Activated CD4-positive, alpha-beta memory T cell treated with anti-CD3 and anti-CD28 coated beads, Interleukin-2, amount 10 ng/mL, durations not matched to agents 7 days and 5 days (primary cell): ENCODE results near the gene NPAS3. TPM values are rescaled to one million over a fixed set of nuclear protein-coding genes. Genes with fewer than 3 reads are reported as not detected.

Source experiments
- CTCF ChIA-PET: fragments of 350-600 bp; sonication (Branson Sonifier 250); formaldehyde crosslinking; loops from one replicate; lab custom pipeline; 2021; ENCODE audit warnings: antibody characterized with exemption, inconsistent platforms; lab: Charles Lee
- POLR2A ChIA-PET: fragments of 350-600 bp; sonication (Branson Sonifier 250); formaldehyde crosslinking; loops from one replicate; lab custom pipeline; 2021; ENCODE audit warnings: antibody characterized with exemption; lab: Charles Lee
- DNase-seq: peaks from one replicate; pipeline ENCODE4 v3.0.0-alpha.2; 2020
- H3K27ac Mint-ChIP-seq: one replicate; pipeline ENCODE4 v1.8.0; 2021; ENCODE audit warnings: mild to moderate bottlenecking, mixed read lengths
- H3K27me3 Mint-ChIP-seq: one replicate; pipeline ENCODE4 v1.8.0; 2021; ENCODE audit warnings: mixed read lengths
- H3K36me3 Mint-ChIP-seq: one replicate; pipeline ENCODE4 v1.8.0; 2021; ENCODE audit warnings: low read depth, mixed read lengths
- H3K4me1 Mint-ChIP-seq: one replicate; pipeline ENCODE4 v1.8.0; 2021; ENCODE audit warnings: mixed read lengths
- H3K4me3 Mint-ChIP-seq: one replicate; pipeline ENCODE4 v1.8.0; 2021; ENCODE audit warnings: mild to moderate bottlenecking, mixed read lengths
- H3K9me3 Mint-ChIP-seq: one replicate; pipeline ENCODE4 v1.8.0; 2021; ENCODE audit warnings: mixed read lengths
- total RNA-seq, 2 experiments: library from RNA; stranded (reverse); gene quantifications; one replicate each; pipeline ENCODE4 v1.2.3, GENCODE V29; 2021

The NPAS3 gene
- total RNA-seq, 2 experiments from 2014 or later = not detected

- POLR2A ChIA-PET = no interaction called here
- peaks cover 9% of the 10 kb centered on the region for H3K27me3 Mint-ChIP-seq
- H3K9me3 Mint-ChIP-seq = no peaks in the 10 kb centered on the region
- H3K36me3 Mint-ChIP-seq = no peaks in the 10 kb centered on the region
- no peak for DNase-seq
- no peaks in the 10 kb centered on the region for H3K4me1 Mint-ChIP-seq
- no peak overlapping the region for H3K4me3 Mint-ChIP-seq
- CTCF ChIA-PET = no interaction called here
- H3K27ac Mint-ChIP-seq = no peak overlapping the region
Observed at GRCh38 chr14:33809396-33809981, 870.8 kb downstream of the NPAS3 start.

- Mint-ChIP-seq H3K27ac (no peak overlapping the region), H3K9me3 (no peaks in the 10 kb centered on the region), H3K36me3 (no peaks in the 10 kb centered on the region), H3K4me1 (no peaks in the 10 kb centered on the region), H3K4me3 (no peak overlapping the region), H3K27me3 (peaks cover 9% of the 10 kb centered on the region)
- ChIA-PET POLR2A (no interaction called here), CTCF (interaction anchor here (1.1 kb wide), 1 partner anchor 17 kb away, joined by 4 read pairs; no protein-coding TSS in a partner anchor)
- no peak for DNase-seq
Observed at GRCh38 chr14:33810308-33810707, 871.6 kb downstream of the NPAS3 start.

GRCh38 chr14:33811721-33812120, 873.0 kb downstream of the NPAS3 start:
- ChIA-PET CTCF (no interaction called here), POLR2A (no interaction called here)
- H3K4me3 Mint-ChIP-seq = no peak overlapping the region
- no peak for DNase-seq
- H3K36me3 Mint-ChIP-seq = no peaks in the 10 kb centered on the region
- H3K9me3 Mint-ChIP-seq = no peaks in the 10 kb centered on the region
- H3K27me3 Mint-ChIP-seq = peaks cover 15% of the 10 kb centered on the region
- no peak overlapping the region for H3K27ac Mint-ChIP-seq
- H3K4me1 Mint-ChIP-seq = no peaks in the 10 kb centered on the region

DNA sequence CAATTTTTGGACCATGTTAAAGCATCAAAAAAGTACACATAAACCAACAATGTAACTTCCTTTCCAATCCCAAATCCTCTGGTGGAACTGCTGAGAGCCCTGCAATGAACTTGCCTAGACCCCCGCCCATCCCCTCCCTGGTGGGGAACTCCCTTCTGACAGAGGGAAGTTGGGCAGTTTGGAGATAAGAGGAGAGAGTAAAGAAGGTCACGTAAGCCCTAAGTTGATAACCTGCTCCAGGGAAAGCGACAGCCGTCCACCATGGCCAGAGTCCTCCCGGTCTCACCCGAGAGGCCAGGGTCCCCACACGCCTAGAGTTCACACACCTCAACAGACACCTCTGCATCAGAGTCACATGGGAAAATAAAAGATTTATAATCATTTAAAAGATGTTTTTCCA, 873.5 kb downstream of the NPAS3 start:
- H3K9me3 Mint-ChIP-seq = no peaks in the 10 kb centered on the region
- H3K4me1 Mint-ChIP-seq = no peaks in the 10 kb centered on the region
- DNase-seq = no peak
- H3K36me3 Mint-ChIP-seq = no peaks in the 10 kb centered on the region
- H3K27me3 Mint-ChIP-seq = peaks cover 20% of the 10 kb centered on the region
- no peak overlapping the region for H3K4me3 Mint-ChIP-seq
- H3K27ac Mint-ChIP-seq = no peak overlapping the region
- POLR2A ChIA-PET = no interaction called here
- CTCF ChIA-PET = interaction anchor here (1.0 kb wide), 1 partner anchor 20 kb away, joined by 3 read pairs; no protein-coding TSS in a partner anchor

DNA sequence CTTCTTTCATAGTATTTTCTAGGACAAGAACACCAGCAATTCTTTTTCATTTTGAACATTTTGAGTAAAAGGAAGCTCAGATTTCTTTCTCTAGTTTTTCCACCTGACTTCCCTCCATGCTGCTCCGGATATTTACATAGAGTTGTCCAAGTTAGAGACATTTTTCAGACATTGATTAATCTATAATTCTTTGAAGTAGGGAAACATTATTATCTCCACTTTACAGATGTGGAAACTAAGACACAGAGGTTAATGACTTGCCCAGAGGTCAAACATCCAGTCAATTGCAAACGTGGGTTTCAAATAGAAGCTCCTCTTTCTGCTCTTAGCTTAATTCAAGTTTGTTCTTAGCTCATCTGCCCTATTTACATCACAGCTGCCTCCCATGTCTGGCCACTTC, 873.9 kb downstream of the NPAS3 start:
- no peak overlapping the region for H3K27ac Mint-ChIP-seq
- POLR2A ChIA-PET = no interaction called here
- CTCF ChIA-PET = interaction anchor here (1.0 kb wide), 1 partner anchor 20 kb away, joined by 3 read pairs; no protein-coding TSS in a partner anchor

DNA sequence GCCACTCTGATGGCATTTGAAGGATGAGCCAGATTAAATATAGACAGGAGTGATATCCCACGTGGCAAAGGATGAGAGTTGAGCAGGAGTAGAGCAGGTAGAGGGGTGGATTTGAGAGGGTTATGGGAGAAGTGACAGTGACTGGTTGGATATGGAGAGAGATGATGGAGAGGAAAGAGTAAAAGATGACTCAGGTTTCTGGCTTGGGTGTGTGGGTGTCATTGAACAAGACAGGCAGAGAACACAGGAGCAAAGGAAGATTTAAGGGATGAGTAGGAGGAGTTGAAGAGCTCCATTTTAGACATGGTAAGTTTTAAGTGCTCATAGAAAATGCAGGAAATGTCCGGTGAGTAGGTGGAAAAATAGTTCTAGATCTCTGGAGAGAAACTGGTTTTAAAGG, 875.3 kb downstream of the NPAS3 start:
- Mint-ChIP-seq H3K27me3 (peaks cover 23% of the 10 kb centered on the region), H3K27ac (no peak overlapping the region), H3K4me3 (no peak overlapping the region), H3K36me3 (no peaks in the 10 kb centered on the region), H3K9me3 (no peaks in the 10 kb centered on the region), H3K4me1 (no peaks in the 10 kb centered on the region)
- CTCF ChIA-PET = no interaction called here
- no peak for DNase-seq
- POLR2A ChIA-PET = no interaction called here

More for the DNA sequence above, 873.9 kb downstream of the NPAS3 start:
- Mint-ChIP-seq H3K9me3 (no peaks in the 10 kb centered on the region), H3K4me1 (no peaks in the 10 kb centered on the region), H3K4me3 (no peak overlapping the region), H3K36me3 (no peaks in the 10 kb centered on the region), H3K27me3 (peaks cover 23% of the 10 kb centered on the region)
- no peak for DNase-seq

- no peak overlapping the region for H3K4me3 Mint-ChIP-seq
- H3K36me3 Mint-ChIP-seq = no peaks in the 10 kb centered on the region
- no peaks in the 10 kb centered on the region for H3K9me3 Mint-ChIP-seq
- ChIA-PET POLR2A (no interaction called here), CTCF (interaction anchor here (2.9 kb wide), 1 partner anchor 264 kb away, joined by 13 read pairs; no protein-coding TSS in a partner anchor)
- H3K27ac Mint-ChIP-seq = no peak overlapping the region
- peaks cover 7% of the 10 kb centered on the region for H3K4me1 Mint-ChIP-seq
- no peak for DNase-seq
- peaks cover 1% of the 10 kb centered on the region for H3K27me3 Mint-ChIP-seq
Observed at GRCh38 chr14:33833706-33834465, 895.2 kb downstream of the NPAS3 start.

DNA sequence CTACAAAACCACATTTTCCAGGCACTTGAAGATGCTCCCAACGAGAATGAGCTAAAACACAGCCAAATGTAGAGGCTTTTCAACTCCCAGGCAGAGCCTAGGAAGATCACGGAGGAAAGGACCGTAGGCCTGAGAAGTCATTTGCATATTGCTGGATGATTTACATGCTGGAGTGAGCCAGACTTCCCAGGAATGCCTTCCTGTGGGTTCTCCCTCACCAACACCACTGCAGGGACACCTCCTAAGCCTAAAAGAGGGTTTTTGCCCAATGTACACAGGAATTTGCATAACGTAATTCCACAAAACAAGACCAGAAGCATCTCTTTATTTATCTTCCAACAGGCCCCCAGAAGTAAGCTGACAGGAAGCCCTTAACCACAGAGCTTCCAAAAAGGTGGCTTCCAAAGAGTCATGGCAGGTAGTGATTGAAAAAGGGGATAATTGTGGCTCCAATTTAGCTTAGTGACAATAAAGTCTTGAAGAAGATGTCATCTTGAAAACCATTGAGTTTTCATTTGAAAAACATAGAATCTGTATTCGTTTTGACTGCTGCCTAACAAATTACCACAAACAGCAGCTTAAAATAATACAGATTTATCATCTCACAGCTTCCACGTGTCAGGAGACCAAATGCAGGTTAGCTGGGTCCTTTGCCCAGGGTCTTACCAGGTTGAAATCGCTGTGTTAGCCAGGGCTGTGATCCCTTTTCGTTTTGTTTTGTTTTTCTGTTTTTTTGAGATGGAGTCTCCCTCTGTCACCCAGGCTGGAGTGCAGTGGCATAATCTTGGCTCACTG, 896.0 kb downstream of the NPAS3 start:
- H3K27me3 Mint-ChIP-seq = peaks cover 1% of the 10 kb centered on the region
- ChIA-PET CTCF (interaction anchor here (1.2 to 2.9 kb wide), 2 partner anchors 23 to 264 kb away, joined by 3 to 13 read pairs; no protein-coding TSS in a partner anchor), POLR2A (interaction anchor here (1.2 kb wide), 1 partner anchor 9 kb away, joined by 3 read pairs; no protein-coding TSS in a partner anchor)
- no peak for DNase-seq
- H3K4me3 Mint-ChIP-seq = no peak overlapping the region
- H3K4me1 Mint-ChIP-seq = peaks cover 7% of the 10 kb centered on the region
- no peaks in the 10 kb centered on the region for H3K36me3 Mint-ChIP-seq
- H3K9me3 Mint-ChIP-seq = no peaks in the 10 kb centered on the region
- H3K27ac Mint-ChIP-seq = no peak overlapping the region

DNA sequence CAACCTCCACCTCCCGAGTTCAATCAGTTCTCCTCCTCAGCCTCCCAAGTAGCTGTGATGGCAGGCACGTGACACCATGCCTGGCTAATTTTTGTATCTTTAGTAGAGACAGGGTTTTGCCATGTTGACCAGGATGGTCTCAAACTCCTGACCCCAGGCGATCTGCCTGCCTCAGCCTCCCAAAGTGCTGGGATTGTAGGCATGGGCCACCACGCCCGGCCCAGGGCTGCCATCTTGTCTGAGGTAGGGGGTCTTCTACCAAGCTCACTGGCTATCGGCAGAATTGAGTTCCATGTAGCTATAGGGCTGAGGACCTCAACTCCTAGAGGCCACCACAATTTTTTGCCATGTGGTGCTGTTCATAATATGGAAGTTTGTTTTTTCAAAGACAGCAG, 896.6 kb downstream of the NPAS3 start:
- POLR2A ChIA-PET = interaction anchor here (1.2 kb wide), 1 partner anchor 8 kb away, joined by 3 read pairs; no protein-coding TSS in a partner anchor
- Mint-ChIP-seq H3K27ac (no peak overlapping the region), H3K4me3 (no peak overlapping the region)

GRCh38 chr14:33835677-33836076, 897.0 kb downstream of the NPAS3 start:
- POLR2A ChIA-PET = interaction anchor here (1.2 kb wide), 1 partner anchor 8 kb away, joined by 3 read pairs; no protein-coding TSS in a partner anchor
- Mint-ChIP-seq H3K9me3 (no peaks in the 10 kb centered on the region), H3K27me3 (no peaks in the 10 kb centered on the region), H3K27ac (no peak overlapping the region), H3K4me1 (peaks cover 7% of the 10 kb centered on the region), H3K36me3 (no peaks in the 10 kb centered on the region), H3K4me3 (no peak overlapping the region)
- DNase-seq = no peak
- CTCF ChIA-PET = interaction anchor here (1.2 to 2.9 kb wide), 2 partner anchors 22 to 263 kb away, joined by 3 to 13 read pairs; no protein-coding TSS in a partner anchor

More for the DNA sequence above, 896.6 kb downstream of the NPAS3 start:
- H3K27me3 Mint-ChIP-seq = no peaks in the 10 kb centered on the region
- no peak for DNase-seq
- CTCF ChIA-PET = interaction anchor here (1.2 to 2.9 kb wide), 2 partner anchors 22 to 263 kb away, joined by 3 to 13 read pairs; no protein-coding TSS in a partner anchor
- no peaks in the 10 kb centered on the region for H3K9me3 Mint-ChIP-seq
- H3K36me3 Mint-ChIP-seq = no peaks in the 10 kb centered on the region
- peaks cover 7% of the 10 kb centered on the region for H3K4me1 Mint-ChIP-seq

- CTCF ChIA-PET = interaction anchor here (1.5 to 3.2 kb wide), 2 partner anchors 262 to 411 kb away, joined by 3 to 35 read pairs; no protein-coding TSS in a partner anchor
- H3K36me3 Mint-ChIP-seq = no peaks in the 10 kb centered on the region
- H3K4me1 Mint-ChIP-seq = peaks cover 7% of the 10 kb centered on the region
- POLR2A ChIA-PET = no interaction called here
- no peaks in the 10 kb centered on the region for H3K9me3 Mint-ChIP-seq
- no peak overlapping the region for H3K27ac Mint-ChIP-seq
- DNase-seq = no peak
- no peak overlapping the region for H3K4me3 Mint-ChIP-seq
- no peaks in the 10 kb centered on the region for H3K27me3 Mint-ChIP-seq
Observed at GRCh38 chr14:33836203-33836899, 897.7 kb downstream of the NPAS3 start.
